Endothelial cell of umbilical vein (primary cell): ENCODE results near the gene KMT2C.

ENCODE experiments used
- EZH2 ChIP-seq: IDR thresholded peaks from 2 replicates; pipeline ENCODE4 v1.6.1; 2012; ENCODE audit warnings: borderline replicate concordance, low read depth, mild to moderate bottlenecking, moderate library complexity, low read length, inconsistent platforms; ENCODE audit not compliant: severe bottlenecking
- MYC ChIP-seq: IDR thresholded peaks from one replicate; pipeline ENCODE4 v1.6.1; 2011; ENCODE audit warnings: mild to moderate bottlenecking, low read depth, low read length
- TF ChIP-seq, protein P1 (sequence below), 2 donors: IDR thresholded peaks; 1 replicate in 1 of 2; 2 replicates in 1 of 2; pipeline ENCODE4 v1.5.1; 2011; ENCODE audit warnings: low read length in 2 of 2, mild to moderate bottlenecking in 2 of 2, moderate library complexity in 2 of 2, control low read depth in 1 of 2, inconsistent platforms in 1 of 2, low read depth in 1 of 2; ENCODE audit not compliant: insufficient read depth in 1 of 2; ENCODE audit errors: extremely low read depth in 1 of 2

GRCh38 chr7:152355474-152356057 lies 80.2 kb downstream of the KMT2C start:
- TF ChIP-seq EZH2 (no peak), MYC (no peak)
- TF ChIP-seq, protein P1, sequence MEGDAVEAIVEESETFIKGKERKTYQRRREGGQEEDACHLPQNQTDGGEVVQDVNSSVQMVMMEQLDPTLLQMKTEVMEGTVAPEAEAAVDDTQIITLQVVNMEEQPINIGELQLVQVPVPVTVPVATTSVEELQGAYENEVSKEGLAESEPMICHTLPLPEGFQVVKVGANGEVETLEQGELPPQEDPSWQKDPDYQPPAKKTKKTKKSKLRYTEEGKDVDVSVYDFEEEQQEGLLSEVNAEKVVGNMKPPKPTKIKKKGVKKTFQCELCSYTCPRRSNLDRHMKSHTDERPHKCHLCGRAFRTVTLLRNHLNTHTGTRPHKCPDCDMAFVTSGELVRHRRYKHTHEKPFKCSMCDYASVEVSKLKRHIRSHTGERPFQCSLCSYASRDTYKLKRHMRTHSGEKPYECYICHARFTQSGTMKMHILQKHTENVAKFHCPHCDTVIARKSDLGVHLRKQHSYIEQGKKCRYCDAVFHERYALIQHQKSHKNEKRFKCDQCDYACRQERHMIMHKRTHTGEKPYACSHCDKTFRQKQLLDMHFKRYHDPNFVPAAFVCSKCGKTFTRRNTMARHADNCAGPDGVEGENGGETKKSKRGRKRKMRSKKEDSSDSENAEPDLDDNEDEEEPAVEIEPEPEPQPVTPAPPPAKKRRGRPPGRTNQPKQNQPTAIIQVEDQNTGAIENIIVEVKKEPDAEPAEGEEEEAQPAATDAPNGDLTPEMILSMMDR (IDR thresholded peaks at IDR 0.05; ENCODE audit: extremely low read depth in 1 of 2, insufficient read depth in 1 of 2, low read depth in 1 of 2, low read length in 2 of 2): no peak
